Hematopoietic multipotent progenitor cell treated with erythropoietin and hydrocortisone succinate and interleukin-3 and kit ligand, for 6 days (in vitro differentiated cells): ENCODE results near the gene ILF2.

Experiments
- DNase-seq: peaks from one replicate; pipeline ENCODE4 v3.0.0-alpha.2; 2015

ILF2 gene

DNA sequence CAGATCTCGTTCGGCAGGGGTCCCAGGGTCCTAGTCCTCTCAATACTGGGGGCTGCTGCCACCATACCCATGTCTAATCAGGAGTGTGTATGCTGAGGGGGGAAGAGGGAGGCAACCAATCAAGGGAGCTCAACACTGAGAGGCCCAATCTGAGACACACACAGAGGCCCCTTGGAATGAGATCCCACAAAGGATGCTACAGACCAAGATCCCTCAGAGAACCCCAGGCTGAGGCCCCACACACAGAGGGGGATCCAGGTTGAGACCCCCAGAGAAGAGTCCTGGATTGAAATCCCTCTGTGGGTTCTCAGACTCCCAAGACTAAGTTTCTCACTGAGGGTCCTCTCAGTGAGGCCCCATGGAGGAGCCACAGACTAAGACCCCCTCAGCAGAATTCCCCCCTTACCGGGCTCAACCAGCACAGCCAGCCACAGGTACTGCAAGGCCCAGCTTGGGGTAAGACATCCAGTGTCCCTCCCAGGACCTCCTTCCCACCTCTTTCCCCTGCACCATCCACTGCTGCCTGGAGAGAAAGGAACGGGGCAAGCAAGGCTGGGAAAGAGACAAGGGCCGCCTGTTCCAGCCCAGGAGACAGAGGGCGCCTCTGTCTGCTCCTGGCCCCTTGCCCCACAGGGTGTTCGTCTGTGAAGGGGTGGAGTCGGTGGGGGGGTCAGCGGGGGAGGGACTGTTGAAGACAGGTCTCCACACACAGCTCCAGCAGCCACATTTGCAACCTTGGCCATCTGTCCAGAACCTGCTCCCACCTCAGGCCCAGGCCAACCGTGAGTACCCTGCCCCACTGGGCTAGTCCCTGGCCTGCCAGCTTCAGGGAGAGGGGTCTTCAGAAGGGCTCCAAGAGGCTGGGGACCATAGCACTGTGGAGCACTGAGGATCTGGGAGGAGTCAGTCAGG is 42.8 kb downstream of the ILF2 start, which contains the start of gene S100A1:
TSS of gene S100A1 (plus strand) at position 720 of the 912 bp plus-strand sequence. CDS start 2,088 bp downstream, outside the sequence.
- no peak for DNase-seq

- DNase-seq, result peak; percentile 65
Observed at GRCh38 chr1:153626904-153627714, 43.7 kb downstream of the ILF2 start, which contains the start of gene S100A13. TSS of gene S100A13 (minus strand) at chr1:153627505. CDS start at chr1:153626472, 1,033 bp downstream.

DNA sequence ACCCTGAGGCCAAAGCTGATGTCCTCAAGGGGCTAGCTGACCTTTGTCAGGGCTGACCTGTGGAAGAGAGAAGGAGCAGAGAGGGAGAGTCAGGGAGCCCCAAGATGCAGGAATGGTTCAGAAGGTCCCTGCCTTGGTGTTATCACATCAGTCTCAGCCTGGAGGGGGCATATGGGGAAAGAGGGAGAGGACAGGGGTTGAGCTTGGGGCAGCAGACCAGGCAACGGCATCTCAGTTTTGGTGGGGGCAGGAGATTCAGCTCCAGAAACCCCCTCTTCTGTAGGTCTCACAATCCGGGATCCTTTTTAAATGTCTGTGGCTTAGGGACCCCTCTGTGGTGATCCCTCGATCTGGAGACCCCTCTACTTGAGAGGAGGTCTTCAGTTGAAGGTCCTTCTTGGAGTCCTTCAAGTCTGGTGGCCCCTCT is 44.3 kb downstream of the ILF2 start:
- no peak for DNase-seq

DNA sequence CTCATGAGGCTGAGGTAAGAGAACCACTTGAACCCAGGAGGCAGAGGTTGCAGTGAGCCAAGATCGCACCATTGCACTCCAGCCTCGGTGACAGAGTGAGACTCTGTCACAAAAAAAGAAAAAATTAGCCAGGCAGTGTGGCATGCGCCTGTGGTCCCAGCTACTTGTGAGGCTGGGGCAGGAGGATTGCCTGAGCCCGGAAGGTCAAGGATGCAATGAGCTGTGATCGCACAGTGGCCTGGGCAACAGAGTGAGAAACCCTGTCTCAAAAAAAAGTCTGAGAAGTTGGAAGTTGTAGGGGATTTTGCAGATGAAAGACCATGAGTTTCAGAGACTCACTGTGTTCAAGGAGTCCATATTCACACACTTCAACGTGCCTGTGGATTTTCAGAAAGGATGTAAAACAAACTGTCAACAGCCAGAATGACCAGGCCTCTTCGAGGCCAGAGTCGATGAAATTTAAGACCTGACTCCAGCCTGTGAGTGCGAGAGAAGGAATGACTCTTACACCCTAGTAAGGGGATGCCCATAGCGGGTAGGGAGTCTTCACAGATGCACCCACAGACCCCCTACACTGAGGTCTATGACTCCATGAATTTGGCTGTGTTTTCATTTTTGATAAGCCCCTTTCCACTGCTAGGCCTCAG is 45.7 kb downstream of the ILF2 start:
- DNase-seq, result no peak

GRCh38 chr1:153623101-153623500 is 47.7 kb downstream of the ILF2 start:
- DNase-seq, result no peak

- DNase-seq, result no peak
Observed at GRCh38 chr1:153619171-153619570, 51.6 kb downstream of the ILF2 start.

DNA sequence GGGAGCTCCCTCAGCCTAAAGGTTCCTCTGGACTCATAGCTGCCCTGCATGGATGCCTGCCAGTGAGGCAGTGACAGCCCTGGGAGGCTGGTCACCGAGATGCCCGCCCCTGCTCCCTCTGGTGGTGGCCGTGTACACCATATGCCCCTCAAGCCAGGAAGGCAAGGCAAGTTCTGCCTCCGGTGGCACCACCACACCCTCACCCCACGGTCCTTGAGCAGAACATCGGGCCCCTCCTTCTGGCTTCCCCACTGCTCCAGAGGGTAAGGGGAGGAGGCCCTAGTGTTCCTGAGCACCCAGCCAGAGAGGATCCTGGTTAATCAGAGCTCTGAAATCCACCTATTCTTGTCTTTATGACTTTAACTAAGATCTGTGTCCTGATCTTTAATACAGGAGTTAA is 53.1 kb downstream of the ILF2 start:
- DNase-seq, result no peak

DNA sequence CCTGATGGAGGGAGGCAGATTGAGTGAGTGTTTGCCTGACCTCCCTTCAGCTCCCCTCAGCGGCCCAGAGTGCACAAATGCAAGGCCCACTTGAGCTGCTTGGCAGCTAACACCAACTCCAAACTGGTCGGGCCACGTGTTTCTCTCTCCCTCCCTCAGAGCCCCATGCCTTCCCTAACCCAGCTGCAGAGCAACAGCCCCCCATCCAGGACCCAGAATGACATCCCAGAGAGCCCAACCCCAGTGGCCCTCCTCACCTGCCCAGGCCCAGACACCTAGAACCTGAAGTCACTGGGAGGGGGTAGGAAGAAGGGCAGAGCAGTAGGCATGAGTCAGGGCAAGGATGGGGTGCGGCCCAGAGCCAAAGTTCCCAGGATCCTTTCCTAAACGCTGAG is 53.9 kb downstream of the ILF2 start:
- DNase-seq, result no peak

GRCh38 chr1:153616144-153616916 is 54.5 kb downstream of the ILF2 start, which contains the start of gene S100A14:
TSS of gene S100A14 (minus strand) at chr1:153616325. CDS start at chr1:153615858, 467 bp downstream.
- DNase-seq, result peak; percentile 62

- no peak for DNase-seq
Observed at GRCh38 chr1:153615406-153615805, 55.4 kb downstream of the ILF2 start.

DNA sequence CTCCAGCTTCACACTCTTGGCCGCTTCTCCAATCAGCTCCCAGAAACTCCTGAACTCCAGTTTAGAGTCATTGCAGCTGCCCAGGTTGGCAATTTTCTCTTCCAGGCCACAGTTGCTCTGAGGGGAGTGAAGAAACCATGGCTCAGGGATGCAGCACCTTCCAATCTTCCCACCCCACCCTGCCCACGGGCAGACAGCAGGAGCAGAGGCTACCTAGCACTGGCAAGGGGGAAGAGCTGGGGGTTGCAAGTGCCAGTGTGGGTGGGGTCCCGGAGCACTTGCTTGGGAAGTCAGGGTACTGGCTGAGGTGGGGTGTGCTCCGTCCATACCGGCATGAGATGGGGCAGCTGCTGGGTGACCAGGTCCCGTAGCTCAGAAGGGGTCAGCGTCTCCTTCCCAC is 55.9 kb downstream of the ILF2 start:
- DNase-seq, result no peak

- no peak for DNase-seq
Observed at GRCh38 chr1:153614189-153614900, 56.4 kb downstream of the ILF2 start.

GRCh38 chr1:153613406-153613805 is 57.4 kb downstream of the ILF2 start:
- DNase-seq, result no peak

GRCh38 chr1:153612755-153613331 is 58.0 kb downstream of the ILF2 start, which contains the start of gene S100A16:
TSS of gene S100A16 (minus strand) at chr1:153613137. CDS start at chr1:153608151, 4,986 bp downstream.
- DNase-seq, result peak; percentile 66

DNA sequence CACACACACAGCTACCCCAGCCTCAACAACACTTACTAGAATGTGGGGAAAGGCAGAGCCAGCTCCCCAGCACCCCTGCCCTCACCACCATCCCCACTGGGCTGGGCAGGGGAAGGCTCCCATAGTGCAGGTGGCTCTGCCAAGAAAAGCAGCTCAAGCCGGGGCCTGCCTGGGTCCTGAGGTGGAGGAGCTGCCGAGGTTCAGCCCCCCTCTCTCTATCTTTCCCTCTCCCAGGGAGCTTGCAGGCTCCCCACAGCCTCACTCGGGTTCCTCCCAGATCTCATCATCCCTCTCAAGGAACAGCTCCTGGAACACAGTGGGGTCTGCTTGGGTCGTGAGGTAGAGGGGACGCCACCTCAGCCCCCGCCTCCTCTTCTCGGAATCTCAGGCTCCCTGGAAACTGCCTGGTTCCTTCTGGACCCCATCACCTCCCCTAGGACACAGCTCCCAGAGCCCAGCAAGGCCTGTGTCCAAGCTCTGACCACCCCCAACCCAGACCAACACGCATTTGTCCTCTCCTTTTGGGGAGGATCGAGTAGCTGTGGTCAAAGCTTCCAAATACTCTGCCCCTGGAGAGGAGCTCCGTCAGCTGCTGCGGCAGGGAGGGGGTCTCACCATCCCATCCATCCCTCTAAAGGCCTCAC is 58.6 kb downstream of the ILF2 start:
- DNase-seq, result no peak
